DOHH2 (cell line): Measurements from ENCODE around the gene MAP7D3.

Experiments
- H3F3A ChIP-seq: fragments of 200-600 bp; sonication (generic), shearing (Covaris generic); 2 replicates; pipeline ENCODE4 v1.6.0; 2016; ENCODE audit warnings: antibody characterized with exemption, mild to moderate bottlenecking; ENCODE audit not compliant: control insufficient read depth, insufficient read depth
- H3K27ac ChIP-seq: fragments of 200-600 bp; sonication (generic); 2 replicates; pipeline ENCODE4 v1.5.1; 2014; ENCODE audit warnings: low read depth, mild to moderate bottlenecking, low read length, moderate library complexity
- H3K27me3 ChIP-seq: fragments of 200-600 bp; sonication (generic); 2 replicates; pipeline ENCODE4 v1.6.1; 2014; ENCODE audit warnings: mild to moderate bottlenecking, low read length, mixed read lengths; ENCODE audit not compliant: control insufficient read depth
- H3K36me3 ChIP-seq: fragments of 200-600 bp; sonication (generic); 2 replicates; pipeline ENCODE4 v1.6.1; 2014; ENCODE audit warnings: mild to moderate bottlenecking, low read length, moderate library complexity, mixed read lengths; ENCODE audit not compliant: control insufficient read depth
- H3K4me1 ChIP-seq: fragments of 200-600 bp; sonication (generic); 2 replicates; pipeline ENCODE4 v1.6.1; 2014; ENCODE audit warnings: mild to moderate bottlenecking, low read length, mixed read lengths; ENCODE audit not compliant: control insufficient read depth
- H3K4me2 ChIP-seq: fragments of 200-600 bp; sonication (generic); 2 replicates; pipeline ENCODE4 v1.6.0; 2014; ENCODE audit warnings: mild to moderate bottlenecking, low read length, moderate library complexity
- H3K4me3 ChIP-seq: fragments of 200-600 bp; sonication (generic); 2 replicates; pipeline ENCODE4 v1.5.1; 2014; ENCODE audit warnings: mild to moderate bottlenecking, low read length, mixed read lengths
- H3K79me2 ChIP-seq: fragments of 200-600 bp; sonication (generic); 2 replicates; pipeline ENCODE4 v1.6.1; 2014; ENCODE audit warnings: mild to moderate bottlenecking, low read length, mixed read lengths; ENCODE audit not compliant: control insufficient read depth
- H3K9me2 ChIP-seq: fragments of 200-600 bp; sonication (generic); replicated peaks from 2 replicates; pipeline ENCODE4 v1.6.1; 2014; ENCODE audit warnings: mild to moderate bottlenecking, low read length, mixed read lengths; ENCODE audit not compliant: control insufficient read depth
- H3K9me3 ChIP-seq: fragments of 200-600 bp; sonication (generic); 2 replicates; pipeline ENCODE4 v1.6.1; 2014; ENCODE audit warnings: antibody characterized with exemption, low read length, mixed read lengths; ENCODE audit not compliant: control insufficient read depth, insufficient read depth
- H4K20me1 ChIP-seq: fragments of 200-600 bp; sonication (generic); 2 replicates; pipeline ENCODE4 v1.6.0; 2014; ENCODE audit warnings: low read depth, mild to moderate bottlenecking, antibody characterized with exemption, low read length, moderate library complexity; ENCODE audit not compliant: control insufficient read depth, insufficient read depth
- EZH2phosphoT487 ChIP-seq: fragments of 200-600 bp; sonication (generic); IDR thresholded peaks from 2 replicates; pipeline ENCODE4 v1.6.1; 2017; ENCODE audit warnings: borderline replicate concordance, mild to moderate bottlenecking, antibody characterized with exemption, low read length, moderate library complexity, mixed read lengths
- TF ChIP-seq, protein P1 (sequence below): fragments of 200-600 bp; sonication (generic); IDR thresholded peaks from one replicate; pipeline ENCODE4 v1.5.1; 2014; ENCODE audit warnings: antibody characterized with exemption, mild to moderate bottlenecking, low read depth, low read length; ENCODE audit not compliant: poor library complexity, severe bottlenecking

Gene MAP7D3

DNA sequence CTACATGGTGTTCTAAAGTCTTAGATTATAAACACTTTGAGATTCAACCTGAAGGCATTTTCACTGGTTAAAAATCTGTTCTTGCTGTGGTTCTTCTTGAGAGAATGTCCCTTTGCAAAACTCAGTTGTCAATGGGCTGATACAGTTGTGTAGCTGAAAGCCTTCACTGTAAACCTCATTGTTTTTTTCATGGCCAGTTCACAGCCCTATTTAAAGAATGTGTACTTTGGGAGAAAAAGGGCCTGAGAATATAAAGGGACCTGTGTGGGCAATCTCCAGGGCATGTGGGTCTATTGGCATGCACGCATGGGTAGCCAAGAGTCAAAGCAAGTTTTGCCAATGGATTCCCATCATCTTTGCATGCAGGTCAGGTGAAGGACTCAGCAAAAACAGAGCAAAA, 7.8 kb upstream of the MAP7D3 start:
- TF ChIP-seq, protein P1, sequence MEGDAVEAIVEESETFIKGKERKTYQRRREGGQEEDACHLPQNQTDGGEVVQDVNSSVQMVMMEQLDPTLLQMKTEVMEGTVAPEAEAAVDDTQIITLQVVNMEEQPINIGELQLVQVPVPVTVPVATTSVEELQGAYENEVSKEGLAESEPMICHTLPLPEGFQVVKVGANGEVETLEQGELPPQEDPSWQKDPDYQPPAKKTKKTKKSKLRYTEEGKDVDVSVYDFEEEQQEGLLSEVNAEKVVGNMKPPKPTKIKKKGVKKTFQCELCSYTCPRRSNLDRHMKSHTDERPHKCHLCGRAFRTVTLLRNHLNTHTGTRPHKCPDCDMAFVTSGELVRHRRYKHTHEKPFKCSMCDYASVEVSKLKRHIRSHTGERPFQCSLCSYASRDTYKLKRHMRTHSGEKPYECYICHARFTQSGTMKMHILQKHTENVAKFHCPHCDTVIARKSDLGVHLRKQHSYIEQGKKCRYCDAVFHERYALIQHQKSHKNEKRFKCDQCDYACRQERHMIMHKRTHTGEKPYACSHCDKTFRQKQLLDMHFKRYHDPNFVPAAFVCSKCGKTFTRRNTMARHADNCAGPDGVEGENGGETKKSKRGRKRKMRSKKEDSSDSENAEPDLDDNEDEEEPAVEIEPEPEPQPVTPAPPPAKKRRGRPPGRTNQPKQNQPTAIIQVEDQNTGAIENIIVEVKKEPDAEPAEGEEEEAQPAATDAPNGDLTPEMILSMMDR, result no peak
- no peak for TF ChIP-seq EZH2phosphoT487
- Histone ChIP-seq H3K9me3 (no peaks in the 10 kb centered on the region), H3K4me2 (no peak overlapping the region), H3K4me3 (no peak overlapping the region), H4K20me1 (no peaks in the 10 kb centered on the region), H3K79me2 (no peaks in the 10 kb centered on the region), H3K27ac (no peak overlapping the region), H3F3A (no peaks in the 10 kb centered on the region), H3K9me2 (no peaks in the 10 kb centered on the region), H3K27me3 (no peaks in the 10 kb centered on the region), H3K4me1 (0 out of 2 replicates have a peak, but pooled peaks cover 3% of the 10 kb centered on the region), H3K36me3 (no peaks in the 10 kb centered on the region)

GRCh38 chrX:136256026-136256425, 4.8 kb upstream of the MAP7D3 start:
- Histone ChIP-seq H3K36me3 (no peaks in the 10 kb centered on the region), H3F3A (no peaks in the 10 kb centered on the region), H3K79me2 (no peaks in the 10 kb centered on the region), H3K27me3 (no peaks in the 10 kb centered on the region), H3K4me2 (no peak overlapping the region), H4K20me1 (no peaks in the 10 kb centered on the region), H3K27ac (no peak overlapping the region), H3K9me2 (no peaks in the 10 kb centered on the region), H3K4me1 (peaks cover 8% of the 10 kb centered on the region; the same call in 1 of the 2 replicates), H3K4me3 (no peak overlapping the region), H3K9me3 (no peaks in the 10 kb centered on the region)
- no peak for TF ChIP-seq EZH2phosphoT487
- TF ChIP-seq, protein P1, result no peak

DNA sequence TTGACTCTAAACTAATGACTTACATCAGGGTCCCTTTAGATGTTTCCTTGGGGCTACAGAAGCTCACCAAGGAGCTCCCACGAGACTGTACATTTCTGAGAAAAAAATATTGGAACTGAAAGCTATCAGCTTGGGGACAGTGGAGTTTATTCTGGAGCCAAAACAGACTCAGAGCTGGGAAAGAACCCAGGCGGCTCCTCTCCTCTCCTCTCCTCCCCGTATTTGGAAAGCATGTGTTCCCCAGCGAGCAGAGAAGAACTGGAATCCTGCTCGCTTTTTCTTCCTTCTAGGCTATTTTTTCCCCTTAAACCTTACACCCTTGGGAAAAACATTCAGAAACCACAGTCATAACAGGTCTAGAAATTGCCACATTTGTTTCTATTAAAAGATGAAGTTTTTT, 4.3 kb upstream of the MAP7D3 start:
- H4K20me1 ChIP-seq, result no peaks in the 10 kb centered on the region
- H3K9me3 ChIP-seq, result no peaks in the 10 kb centered on the region
- TF ChIP-seq, protein P1, result no peak
- no peak for TF ChIP-seq EZH2phosphoT487
- peaks cover 8% of the 10 kb centered on the region; the same call in 1 of the 2 replicates for H3K4me1 ChIP-seq
- no peak overlapping the region for H3K4me3 ChIP-seq
- H3K9me2 ChIP-seq, result no peaks in the 10 kb centered on the region
- no peak overlapping the region for H3K27ac ChIP-seq
- H3K4me2 ChIP-seq, result no peak overlapping the region
- peaks cover 1% of the 10 kb centered on the region for H3K27me3 ChIP-seq
- H3K36me3 ChIP-seq, result no peaks in the 10 kb centered on the region
- H3F3A ChIP-seq, result no peaks in the 10 kb centered on the region
- no peaks in the 10 kb centered on the region for H3K79me2 ChIP-seq
